SU-DHL-6 (cell line): ENCODE measurements around the gene MICAL3.

Experiments used
- H2AFZ ChIP-seq: fragments of 200-600 bp; sonication (generic); 2 replicates; pipeline ENCODE4 v1.6.1; 2014; ENCODE audit warnings: low read depth, mild to moderate bottlenecking, moderate library complexity, mixed read lengths, antibody characterized with exemption, low read length; ENCODE audit not compliant: severe bottlenecking
- H3F3A ChIP-seq: fragments of 200-600 bp; shearing (Covaris generic); 2 replicates; pipeline ENCODE4 v1.6.0; 2016; ENCODE audit warnings: antibody characterized with exemption, mild to moderate bottlenecking; ENCODE audit not compliant: insufficient read depth
- H3K27ac ChIP-seq: fragments of 200-600 bp; sonication (generic); 2 replicates; pipeline ENCODE4 v1.5.1; 2016; ENCODE audit warnings: low read depth, mild to moderate bottlenecking, low read length, moderate library complexity, mixed read lengths
- H3K27me3 ChIP-seq: fragments of 200-600 bp; sonication (generic), shearing (Covaris generic); 2 replicates; pipeline ENCODE4 v1.6.0; 2014; ENCODE audit warnings: mild to moderate bottlenecking, low read length
- H3K36me3 ChIP-seq: fragments of 200-600 bp; sonication (generic); 2 replicates; pipeline ENCODE4 v1.6.1; 2014; ENCODE audit warnings: mild to moderate bottlenecking, low read length, mixed read lengths
- H3K4me2 ChIP-seq: fragments of 300-600, 200-600 bp; shearing (Covaris generic), sonication (generic); 2 replicates; pipeline ENCODE4 v1.6.0; 2014; ENCODE audit warnings: low read length, low read depth, mild to moderate bottlenecking; ENCODE audit not compliant: poor library complexity, severe bottlenecking
- H3K4me3 ChIP-seq: fragments of 200-600 bp; sonication (generic); 2 replicates; pipeline ENCODE4 v1.5.1; 2014; ENCODE audit warnings: antibody characterized with exemption, low read length, mild to moderate bottlenecking, mixed read lengths; ENCODE audit not compliant: insufficient read depth, poor library complexity, severe bottlenecking
- H3K79me2 ChIP-seq: fragments of 200-600 bp; sonication (generic); 2 replicates; pipeline ENCODE4 v1.6.1; 2014; ENCODE audit warnings: mild to moderate bottlenecking, low read length, moderate library complexity; ENCODE audit not compliant: insufficient read depth
- H3K9ac ChIP-seq: fragments of 200-600 bp; sonication (generic); 2 replicates; pipeline ENCODE4 v1.7.0; 2014; ENCODE audit warnings: mild to moderate bottlenecking, low read length
- H3K9me2 ChIP-seq: fragments of 200-600 bp; sonication (generic); replicated peaks from 2 replicates; pipeline ENCODE4 v1.6.1; 2014; ENCODE audit warnings: low read length; ENCODE audit not compliant: insufficient read depth
- H3K9me3 ChIP-seq: fragments of 200-600 bp; sonication (generic); 2 replicates; pipeline ENCODE4 v1.6.1; 2014; ENCODE audit warnings: low read length, mixed read lengths; ENCODE audit not compliant: insufficient read depth
- H4K20me1 ChIP-seq: fragments of 200-600 bp; sonication (generic); 2 replicates; pipeline ENCODE4 v1.6.1; 2014; ENCODE audit warnings: low read depth, mild to moderate bottlenecking, antibody characterized with exemption, low read length, moderate library complexity, mixed read lengths
- CTCF ChIP-seq: fragments of 200-600 bp; sonication (generic); IDR thresholded peaks from one replicate; pipeline ENCODE4 v1.5.1; 2017; ENCODE audit warnings: antibody characterized with exemption, mild to moderate bottlenecking, low read length, moderate library complexity; ENCODE audit not compliant: insufficient read depth, poor library complexity, severe bottlenecking
- EZH2phosphoT487 ChIP-seq: fragments of 200-600 bp; sonication (generic), shearing (Covaris generic); conservative IDR thresholded peaks from 2 replicates; pipeline ENCODE4 v1.6.1; 2018; ENCODE audit warnings: mild to moderate bottlenecking, antibody characterized with exemption, low read length, moderate library complexity, mixed read lengths

MICAL3 gene

GRCh38 chr22:17751596-17751995, 272.8 kb downstream of the MICAL3 start:
- Histone ChIP-seq H3K9ac (no peak overlapping the region), H3K79me2 (no peaks in the 10 kb centered on the region), H3F3A (no peaks in the 10 kb centered on the region), H3K9me3 (no peaks in the 10 kb centered on the region), H2AFZ (no peak overlapping the region), H4K20me1 (no peaks in the 10 kb centered on the region), H3K27ac (no peak overlapping the region), H3K9me2 (no peaks in the 10 kb centered on the region), H3K4me2 (no peak overlapping the region), H3K27me3 (no peaks in the 10 kb centered on the region), H3K4me3 (no peak overlapping the region), H3K36me3 (no peaks in the 10 kb centered on the region)
- TF ChIP-seq EZH2phosphoT487 (no peak), CTCF (no peak)

DNA sequence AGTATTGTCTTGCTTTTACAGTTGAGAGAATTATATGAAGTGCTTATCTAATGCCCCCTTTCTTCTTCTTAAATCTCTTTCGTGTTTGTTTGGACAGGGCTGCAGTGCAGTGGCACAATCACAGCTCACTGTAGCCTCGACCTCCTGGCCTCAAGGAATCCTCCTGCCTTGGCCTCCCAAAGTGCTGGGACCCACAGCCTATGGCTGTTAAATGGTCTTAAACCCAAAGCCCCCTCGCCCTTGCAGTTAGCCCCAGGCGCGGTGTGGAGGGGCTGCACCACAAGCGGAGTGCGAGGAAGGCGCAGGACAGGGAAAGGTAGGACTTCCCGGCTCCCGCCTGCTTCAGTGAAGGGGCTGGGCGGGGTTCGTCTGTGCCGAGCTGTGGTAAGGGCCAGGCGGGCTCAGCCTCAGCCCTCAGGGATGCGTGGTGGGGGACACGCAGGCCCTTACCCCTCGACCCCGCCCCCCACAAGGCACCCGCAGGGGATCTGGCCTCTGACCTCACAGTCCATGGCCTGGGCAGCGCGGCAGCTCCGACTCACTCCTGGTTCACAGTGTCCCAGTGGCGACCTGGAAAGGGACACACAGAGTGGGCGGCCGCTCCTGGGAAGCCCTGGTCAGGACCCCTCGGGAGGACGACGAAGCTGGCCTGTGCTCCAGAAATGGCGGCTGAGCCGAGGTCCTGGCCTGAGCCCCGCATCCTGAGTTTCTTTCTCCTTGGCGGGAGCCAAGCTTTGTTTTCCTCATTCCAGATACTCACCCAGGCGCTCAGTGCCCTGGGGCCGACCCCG, 274.6 kb downstream of the MICAL3 start:
- Histone ChIP-seq H3K27ac (no peak overlapping the region), H3K27me3 (no peaks in the 10 kb centered on the region), H4K20me1 (no peaks in the 10 kb centered on the region), H3F3A (no peaks in the 10 kb centered on the region), H2AFZ (no peak overlapping the region), H3K79me2 (no peaks in the 10 kb centered on the region), H3K4me2 (no peak overlapping the region), H3K36me3 (no peaks in the 10 kb centered on the region), H3K9me3 (no peaks in the 10 kb centered on the region), H3K9me2 (no peaks in the 10 kb centered on the region), H3K4me3 (no peak overlapping the region), H3K9ac (no peak overlapping the region)
- no peak for TF ChIP-seq CTCF
- no peak for TF ChIP-seq EZH2phosphoT487

DNA sequence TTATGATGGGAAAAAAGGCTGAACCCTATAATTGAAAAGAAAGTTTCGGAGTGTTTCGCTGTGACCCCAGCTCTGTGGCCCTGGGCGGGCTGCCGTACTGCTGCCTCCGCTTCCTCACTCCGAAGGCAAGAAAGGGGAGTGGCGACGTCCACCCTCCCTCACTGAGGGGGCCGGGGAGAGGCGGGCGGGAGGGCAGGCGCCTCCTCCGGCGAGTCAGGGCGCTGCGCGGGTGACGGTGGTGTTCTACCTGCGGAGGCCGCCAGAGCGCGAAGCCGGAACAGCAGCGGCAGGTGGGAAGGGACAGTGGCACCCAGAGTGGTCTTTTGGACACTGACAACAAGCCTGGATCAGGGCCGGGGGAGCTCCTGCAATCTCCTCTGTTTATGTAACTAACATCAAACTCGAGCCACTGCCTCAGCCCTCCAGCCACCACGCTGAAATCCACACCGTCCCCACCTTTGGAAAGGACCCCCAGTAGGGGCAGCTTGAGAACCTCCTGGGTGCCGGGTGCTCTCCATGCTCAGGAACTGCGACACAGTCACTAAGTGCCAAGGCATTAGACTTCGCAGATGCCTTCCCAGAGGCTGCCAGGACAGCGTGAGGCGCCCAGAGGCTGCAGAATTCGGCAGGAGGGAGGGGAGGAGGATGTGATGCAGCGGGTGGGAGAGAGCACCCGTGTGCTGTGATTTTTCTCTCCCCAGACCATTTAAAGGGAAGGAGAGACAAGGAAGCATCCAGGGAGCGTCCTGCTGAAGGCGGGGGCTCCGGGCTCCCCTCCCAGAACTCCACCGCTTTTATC, 275.6 kb downstream of the MICAL3 start:
- Histone ChIP-seq H3K9ac (no peak overlapping the region), H3K27ac (no peak overlapping the region), H3K36me3 (no peaks in the 10 kb centered on the region), H3K4me3 (no peak overlapping the region), H3F3A (no peaks in the 10 kb centered on the region), H3K79me2 (no peaks in the 10 kb centered on the region), H3K4me2 (no peak overlapping the region), H2AFZ (no peak overlapping the region), H4K20me1 (no peaks in the 10 kb centered on the region), H3K9me2 (no peaks in the 10 kb centered on the region), H3K9me3 (no peaks in the 10 kb centered on the region), H3K27me3 (no peaks in the 10 kb centered on the region)
- TF ChIP-seq CTCF = no peak
- TF ChIP-seq EZH2phosphoT487 = no peak
